Left kidney (tissue), 2 donors: ENCODE measurements around the gene ERFL. TPM values are rescaled to one million over a fixed set of nuclear protein-coding genes. Genes with fewer than 3 reads are reported as not detected.
"Not testable (repeated sequence)": the region's sequence is repeated elsewhere in the genome, so short reads cannot be mapped to it uniquely, and the experiment has no call there.

Source experiments
- DNase-seq: peaks from one replicate; pipeline ENCODE4 v3.0.0-alpha.2; 2013
- polyA plus RNA-seq: library from polyadenylated mRNA; unstranded; fragments of 120-200 nt; gene quantifications from one replicate; pipeline ENCODE4 v1.2.1, GENCODE V29; 2013; ENCODE audit not compliant: insufficient read length

The ERFL gene
- polyA plus RNA-seq, 1 donor: 0.15 TPM

DNA sequence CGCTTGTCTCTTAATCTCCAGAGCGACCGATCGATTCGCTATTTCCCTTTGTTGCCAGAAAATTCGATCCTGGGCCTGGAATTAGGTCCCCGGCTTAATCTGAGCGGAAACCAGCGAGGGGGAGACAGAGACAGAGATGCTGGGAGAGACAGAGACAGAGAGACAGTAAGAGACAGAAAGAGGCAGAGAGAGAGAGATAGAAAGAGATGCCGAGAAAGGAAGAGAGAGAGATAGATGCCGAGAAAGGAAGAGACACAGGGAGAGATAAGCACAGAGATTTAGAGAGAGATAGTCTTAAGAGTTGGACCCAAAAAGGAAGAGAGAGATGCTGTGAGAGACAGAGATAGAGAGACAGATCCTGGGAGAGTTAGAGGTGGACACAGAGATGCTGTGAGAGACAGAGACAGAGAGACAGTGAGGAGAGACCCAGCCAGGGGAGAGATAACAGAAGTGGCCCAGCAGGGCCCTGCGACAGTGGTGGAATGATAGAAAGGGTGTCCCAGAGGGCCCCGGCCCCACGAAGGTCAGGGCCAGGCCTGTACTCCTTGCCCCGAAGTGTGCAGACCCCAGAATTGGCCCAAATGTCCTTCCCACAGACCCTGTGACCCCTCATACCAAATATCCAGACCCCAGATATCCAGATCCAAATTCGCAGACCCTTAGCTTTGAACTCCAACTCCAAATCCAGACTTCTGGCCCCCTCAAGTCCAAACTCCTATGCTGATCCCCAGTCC, 1.3 kb downstream of the ERFL start:
- DNase-seq: no peak

DNA sequence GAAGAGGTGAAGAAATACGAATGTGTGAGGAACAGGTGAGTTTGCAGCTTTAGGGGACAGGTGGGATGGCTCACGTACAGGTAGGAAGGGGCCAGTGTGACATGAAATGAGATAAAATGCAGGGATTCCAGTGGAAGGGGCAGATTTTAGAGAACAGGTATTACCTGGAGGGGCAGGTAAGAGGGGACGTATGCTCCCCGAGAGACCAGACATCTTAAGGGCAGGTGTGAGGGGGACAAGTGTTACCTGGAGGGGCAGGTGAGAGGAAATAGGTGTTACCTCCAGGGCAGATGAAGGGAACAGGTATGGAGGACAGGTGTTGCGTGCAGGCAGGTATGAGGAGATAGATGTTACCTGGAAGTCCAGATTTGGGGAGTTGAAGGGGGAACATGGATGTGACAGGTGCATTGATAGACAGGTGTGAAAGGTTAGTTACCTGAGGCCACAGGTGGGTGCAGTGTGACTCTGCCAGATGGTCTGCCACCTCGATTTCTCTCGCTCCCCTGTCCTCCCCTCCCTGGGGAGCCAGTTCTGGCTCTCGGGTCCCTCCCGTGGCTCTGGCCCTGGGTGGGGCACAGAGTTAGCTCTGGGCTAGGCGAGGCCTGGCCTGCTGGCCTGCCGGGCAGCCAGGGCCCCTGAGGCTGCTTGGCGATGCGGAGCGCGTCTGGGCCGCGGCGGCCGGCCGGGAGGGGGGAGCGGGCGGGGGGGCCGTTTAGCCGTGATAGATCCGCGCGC, 2.1 kb downstream of the ERFL start:
- no peak for DNase-seq

DNA sequence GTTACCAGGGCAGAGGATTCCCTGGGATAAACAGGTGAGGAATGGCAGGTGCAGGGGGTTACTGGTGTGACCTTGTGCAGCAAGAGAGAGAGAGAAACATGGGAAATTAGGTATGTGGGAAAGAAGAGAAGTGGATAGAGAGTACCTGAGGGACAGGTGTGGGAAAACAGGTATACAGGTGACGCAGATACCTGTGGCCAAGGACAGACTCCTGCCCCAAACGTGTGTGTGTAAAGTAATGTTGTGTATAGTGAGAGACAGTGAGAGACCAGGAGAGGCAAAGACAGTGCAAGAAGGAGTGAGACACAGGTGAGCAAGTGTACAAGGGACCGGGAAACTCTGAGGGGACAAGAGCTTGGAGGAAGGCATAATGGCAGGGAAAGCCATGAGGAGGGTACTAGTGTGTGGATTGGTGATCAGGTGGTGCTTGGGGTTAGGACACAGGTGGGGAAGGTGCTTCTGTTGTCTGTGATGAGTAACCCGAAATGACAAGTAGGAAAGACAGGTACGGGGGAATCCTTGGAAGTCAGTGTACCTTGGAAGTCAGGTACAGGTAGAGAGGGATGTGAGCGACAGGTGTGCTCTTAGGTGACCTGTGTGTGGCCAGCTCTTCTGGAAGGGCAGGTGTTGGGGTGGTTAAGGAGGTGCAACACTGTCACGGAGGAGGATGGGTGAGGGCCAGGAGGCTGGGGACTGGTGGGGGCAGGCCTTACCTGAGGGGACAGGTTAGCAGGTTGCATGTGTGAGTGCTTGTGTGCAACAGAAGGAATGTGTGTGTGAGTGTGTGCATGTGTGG, 2.8 kb downstream of the ERFL start:
- DNase-seq: no peak

DNA sequence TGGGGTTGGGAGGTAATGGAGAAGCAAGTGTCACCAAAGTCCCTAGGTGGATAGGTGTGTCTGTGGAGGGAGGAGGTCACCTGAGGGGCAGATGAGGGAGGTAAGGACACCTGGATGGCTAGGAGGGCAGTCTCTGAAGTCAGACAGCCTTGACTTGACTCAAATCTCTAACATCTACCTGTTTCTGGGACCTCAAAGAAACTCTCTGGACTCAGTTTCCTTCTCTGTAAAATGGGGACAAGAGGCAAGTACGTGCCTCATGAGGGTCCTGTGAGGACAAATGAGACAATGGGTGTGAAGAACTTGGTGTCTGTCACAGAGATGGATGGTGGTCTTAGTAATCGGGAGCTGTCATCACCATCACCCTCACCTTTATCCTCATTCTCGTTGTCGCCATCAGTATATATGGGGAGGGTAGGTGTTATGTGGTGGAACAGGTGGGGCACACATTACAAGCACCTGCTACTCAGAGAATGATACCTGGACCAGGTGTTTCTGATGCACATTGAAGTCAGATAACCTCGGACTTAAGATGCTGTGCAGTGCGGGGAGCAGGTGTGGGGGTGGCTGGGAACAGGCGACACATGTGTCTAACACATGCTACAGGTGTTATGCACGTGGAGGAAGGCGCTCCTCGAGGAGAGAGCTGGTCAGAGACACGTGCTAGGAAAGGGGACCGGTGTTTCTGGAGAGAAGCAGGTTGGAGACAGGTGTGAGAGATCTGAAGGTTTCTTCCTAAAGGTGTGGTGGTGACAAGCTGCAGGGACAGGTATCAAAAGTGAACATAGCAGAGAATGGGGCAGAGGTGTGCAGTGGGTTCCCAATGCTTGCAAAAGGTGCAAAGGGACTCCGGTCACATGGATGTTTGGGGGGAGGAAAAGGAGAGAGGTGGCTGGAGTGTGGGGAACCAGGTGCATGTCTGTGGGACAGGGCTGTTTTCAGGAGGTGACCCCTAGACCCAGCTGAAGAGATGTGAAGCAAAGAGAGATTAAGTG, 3.8 kb downstream of the ERFL start:
- DNase-seq: no peak

DNA sequence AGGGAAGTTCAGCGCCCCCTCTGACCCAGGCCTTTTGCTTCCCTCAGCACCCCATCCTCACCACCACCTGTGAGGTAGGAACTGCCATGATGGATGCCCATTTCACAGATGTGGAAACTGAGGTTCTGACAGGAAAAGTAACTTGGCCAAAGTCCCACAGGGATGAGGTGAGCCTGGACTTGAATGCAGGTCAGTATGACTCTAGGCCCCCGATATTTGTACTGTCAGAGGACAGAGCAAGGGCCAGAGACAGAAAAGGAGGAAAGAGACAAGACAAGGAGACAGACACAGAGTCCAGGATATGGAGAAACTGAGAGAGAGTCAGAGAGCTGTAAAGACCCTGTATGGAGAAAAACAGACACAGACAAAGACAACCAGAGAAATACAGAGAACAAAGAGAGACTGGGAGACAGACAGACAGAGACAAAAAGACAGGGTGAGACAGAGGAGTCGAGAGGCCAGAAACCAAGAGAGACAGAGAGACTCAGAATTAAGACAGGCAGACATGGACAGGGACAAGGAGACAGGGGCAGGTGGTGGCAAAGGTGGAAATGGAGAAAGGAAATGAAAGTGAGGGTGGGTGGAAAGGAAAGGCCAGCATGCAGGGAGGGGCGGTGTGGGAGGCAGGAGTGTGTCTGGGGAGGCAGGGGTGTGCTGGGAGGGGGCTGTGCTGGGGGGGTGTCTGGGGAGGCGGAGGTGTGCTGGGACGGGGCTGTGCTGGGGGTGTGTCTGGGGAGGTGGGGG, 5.0 kb downstream of the ERFL start:
- DNase-seq: no peak

DNA sequence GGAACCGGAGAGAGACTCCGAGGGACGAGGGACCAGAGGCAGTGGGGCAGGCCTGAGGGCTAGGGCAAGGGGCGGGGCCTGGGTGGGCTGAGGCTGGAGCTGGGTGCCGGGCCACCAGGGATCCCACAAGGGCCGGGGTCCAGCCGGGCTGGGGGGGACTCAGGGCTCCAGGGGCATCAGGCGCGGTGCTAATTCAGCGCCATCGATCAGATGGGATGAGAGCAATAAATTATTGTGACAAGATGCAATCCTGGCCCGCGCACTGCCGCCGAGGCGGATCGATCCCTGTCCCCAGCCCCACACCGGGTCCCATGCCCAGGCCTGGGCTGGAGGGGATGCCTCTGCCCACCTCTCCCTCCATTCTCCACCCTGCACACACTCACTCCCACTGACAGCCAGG, 5.7 kb downstream of the ERFL start:
- DNase-seq: no peak

DNA sequence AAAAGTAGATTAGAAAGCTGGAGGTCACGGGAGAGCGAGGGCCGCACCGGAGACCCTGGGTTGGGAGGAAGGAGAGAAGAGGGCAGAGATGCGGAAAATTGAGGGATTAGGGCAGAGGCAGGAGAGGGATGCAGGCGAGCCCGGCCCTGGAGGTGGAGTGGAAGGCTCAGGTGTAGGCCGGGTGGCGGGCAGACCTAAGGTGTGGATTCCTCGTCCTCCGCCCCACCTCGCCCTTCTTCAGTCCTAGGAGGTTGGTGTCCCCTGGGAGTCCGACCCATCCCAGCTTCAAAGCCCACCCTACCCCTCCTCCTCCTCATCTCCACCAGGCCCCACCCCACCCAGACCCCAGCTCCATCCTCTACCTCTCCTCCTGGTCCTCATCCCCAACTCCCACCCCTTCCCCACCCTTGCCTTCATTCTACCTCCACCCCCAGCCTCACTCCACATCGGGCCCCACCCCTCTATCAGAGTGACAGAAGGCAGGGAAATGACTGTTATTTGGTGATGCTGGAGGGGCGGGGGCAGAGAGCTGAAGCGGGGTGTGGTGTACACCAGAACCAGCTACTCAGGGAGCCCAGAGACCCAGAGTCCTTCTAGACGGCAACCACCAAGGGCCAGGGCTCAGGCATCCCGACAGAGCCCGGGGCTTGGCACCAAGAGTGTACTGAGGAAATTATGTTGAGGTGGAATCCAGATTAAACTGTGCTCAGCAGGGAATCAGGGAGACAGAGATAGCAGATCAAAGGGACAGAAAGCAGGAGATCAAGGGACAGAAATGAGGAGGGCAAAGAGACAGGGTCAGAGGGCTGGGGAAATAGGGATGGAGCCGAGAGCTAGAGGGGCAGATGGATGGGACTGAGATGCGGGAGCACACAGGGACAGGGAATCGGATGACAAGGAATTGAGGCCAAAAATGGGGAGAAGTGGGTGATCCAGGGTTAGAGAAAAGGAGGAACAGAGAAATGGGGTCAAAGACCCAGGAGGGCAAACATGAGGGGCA, 6.4 kb downstream of the ERFL start:
- DNase-seq: no peak

DNA sequence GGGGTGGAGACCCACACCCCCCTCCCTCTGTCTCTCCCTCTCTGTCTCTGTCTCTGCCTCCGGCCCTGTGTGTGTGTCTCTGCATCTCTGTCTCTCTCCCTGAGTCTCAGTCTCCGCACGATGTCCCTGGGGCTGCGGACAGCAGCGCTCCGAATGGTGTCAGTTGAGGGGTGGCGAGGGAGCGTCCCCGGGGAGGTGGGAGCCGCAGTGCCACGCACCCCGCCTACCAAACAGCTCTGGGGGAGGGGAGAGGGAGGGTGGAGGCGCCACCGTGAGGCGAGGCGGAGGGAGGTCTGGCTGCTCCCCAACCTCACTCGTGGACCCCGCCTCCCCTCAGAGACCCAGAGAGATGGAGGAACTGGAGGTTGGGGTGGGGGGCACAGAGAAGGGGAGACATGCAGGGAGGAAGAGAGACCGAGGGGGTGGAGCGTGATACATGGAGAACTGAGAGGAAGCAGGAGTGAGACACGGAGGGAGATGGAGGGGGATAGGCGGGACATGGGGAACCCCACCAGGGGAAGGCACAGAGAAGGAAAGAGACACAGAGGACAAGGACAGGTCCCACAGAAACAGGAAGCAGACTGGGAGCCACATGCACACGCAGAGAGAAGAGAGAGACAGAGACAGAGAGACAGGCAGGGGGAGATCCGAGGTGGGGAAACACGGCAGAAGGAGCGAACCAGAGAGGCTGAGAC, 7.2 kb downstream of the ERFL start:
- DNase-seq: no peak

DNA sequence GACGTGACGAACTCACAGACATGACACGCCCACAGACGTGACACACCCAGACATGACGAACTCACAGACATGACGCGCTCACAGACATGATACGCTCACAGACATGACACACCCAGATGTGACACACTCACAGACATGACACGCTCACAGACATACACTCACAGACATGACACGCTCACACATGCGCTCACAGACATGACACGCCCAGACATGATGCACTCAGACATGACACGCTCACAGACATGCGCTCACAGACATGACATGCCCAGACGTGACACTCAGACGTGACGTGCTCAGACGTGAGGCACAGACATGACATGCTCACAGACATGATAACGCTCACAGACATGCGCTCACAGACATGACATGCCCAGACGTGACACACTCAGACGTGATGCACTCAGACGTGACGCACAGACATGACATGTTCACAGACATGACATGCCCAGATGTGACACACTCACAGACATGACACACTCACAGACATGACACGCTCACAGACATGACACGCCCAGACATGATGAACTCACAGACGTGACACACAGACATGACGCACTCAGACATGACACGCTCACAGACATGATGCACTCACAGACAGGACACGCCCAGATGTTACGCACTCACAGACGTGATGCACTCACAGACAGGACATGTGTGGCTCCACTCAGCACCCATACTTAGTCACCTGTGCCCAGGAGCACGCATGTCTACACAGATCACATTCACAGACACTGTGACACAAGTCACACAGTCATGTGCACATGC, 8.1 kb downstream of the ERFL start:
- no peak for DNase-seq

DNA sequence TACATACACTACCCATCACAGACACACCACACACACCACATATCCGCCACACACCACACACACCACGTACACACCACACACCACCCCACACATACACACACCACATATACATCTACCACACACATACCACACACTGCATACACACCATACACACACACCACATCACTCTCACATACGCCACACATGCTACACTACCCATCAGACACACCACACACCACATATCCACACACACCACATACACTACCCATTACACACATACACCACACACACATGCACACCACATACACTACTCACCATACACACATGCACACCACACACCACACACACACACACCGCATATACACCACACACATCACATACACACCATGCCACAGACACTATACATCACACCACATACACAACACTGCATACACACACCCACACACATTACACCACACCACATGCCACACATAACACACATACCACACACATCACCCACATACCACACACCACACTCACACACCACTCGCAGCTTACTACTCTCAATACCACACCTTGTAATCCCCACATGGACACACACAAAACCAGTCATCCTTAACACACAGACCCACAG, 9.5 kb downstream of the ERFL start:
- no peak for DNase-seq

DNA sequence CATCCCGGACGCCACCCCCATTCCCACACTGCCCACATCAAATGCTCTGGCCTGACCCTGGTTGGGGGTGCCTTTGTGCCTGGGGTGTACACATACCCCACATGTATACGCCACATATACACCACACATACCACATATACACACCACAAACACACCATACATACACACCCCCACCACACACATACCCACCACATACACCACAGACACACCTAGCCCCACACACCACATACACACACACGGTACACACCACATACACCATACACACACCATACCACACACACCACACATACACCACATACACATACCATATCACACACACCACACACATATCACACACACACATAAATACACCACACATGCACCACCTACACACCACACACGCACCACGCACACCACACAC, 10.2 kb downstream of the ERFL start:
- DNase-seq: no peak

DNA sequence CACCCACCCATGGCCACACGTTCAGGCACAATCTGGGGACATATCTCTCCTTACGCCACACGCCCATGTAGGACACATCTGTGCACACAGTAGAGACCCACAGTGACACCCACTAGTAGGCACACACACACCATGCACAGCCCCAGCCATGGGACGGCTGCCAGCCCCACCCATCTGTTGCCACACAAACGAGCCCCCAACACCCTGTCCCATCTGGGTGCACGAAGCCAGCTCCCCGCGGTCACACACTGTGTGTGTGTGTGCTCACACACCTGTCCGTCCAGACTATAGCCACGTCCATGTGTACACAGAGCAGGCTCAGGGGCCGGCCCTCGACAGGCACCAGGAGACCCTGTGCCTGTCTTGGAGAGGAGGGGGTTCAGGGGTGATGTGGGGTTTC, 10.6 kb downstream of the ERFL start:
- DNase-seq: no peak

DNA sequence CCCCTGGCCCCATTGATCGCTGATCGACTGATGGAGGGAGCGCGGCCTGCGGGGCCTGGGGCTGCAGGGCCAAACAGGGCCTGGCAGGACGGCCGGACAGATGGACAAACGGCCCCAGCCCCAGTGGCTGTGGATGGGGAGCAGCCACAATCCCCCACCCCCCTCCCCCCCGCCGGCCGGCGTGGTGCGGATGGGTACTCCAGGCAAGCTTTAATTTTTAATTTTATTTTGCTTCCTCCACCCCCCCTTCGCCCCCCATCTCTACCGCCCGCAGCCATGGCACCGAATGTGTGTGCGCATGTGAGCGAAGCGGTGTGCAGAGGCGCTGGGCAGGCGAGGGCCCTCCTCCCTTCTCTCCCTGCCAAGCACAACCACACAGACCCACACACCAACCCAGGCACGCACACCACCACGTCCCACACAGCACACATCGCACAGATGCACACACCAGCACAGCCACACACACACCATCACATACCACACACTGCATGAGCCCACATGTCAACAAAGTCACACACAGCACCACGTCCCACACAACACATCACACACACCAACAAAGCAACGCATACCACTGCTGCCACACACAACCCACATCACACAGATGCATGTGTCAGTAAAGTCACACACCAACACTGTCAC, 12.4 kb downstream of the ERFL start:
- DNase-seq: no peak

DNA sequence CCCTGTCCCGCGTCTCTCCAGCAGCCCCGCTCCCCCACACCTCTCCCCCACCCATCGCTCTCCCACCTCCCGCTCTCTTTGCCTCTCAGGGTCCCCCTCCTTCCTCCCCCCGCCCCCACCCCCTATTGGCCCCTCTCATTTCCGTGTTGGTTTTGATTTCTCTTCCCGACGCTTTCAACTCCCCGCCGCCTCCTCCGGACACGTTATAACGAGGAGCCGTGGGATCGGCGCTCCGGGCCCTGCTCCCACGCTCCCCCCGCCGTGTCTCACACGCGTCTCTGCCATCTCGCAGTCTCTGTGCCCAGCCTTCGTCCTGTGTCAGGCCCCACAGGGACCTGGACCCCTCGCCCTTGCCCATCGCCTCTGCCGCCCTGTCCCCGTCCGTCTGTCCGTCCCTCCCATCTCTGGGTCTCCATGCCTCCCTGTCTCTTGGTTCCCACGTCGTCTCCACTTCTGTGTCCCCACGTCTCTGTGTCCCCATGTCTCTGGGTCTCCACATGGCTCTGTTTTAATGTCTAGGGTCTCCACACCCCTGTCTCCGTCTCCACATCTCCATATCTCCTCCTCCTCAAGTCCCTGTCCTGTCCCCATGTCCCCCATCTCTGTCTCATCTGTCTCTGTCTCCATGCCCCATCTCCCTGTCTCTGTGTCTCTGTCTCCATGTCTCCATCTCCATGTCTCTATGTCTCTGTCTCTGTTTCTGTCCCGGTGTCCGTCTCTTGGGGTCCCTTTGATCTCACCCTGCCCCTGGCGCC, 13.1 kb downstream of the ERFL start:
- no peak for DNase-seq

DNA sequence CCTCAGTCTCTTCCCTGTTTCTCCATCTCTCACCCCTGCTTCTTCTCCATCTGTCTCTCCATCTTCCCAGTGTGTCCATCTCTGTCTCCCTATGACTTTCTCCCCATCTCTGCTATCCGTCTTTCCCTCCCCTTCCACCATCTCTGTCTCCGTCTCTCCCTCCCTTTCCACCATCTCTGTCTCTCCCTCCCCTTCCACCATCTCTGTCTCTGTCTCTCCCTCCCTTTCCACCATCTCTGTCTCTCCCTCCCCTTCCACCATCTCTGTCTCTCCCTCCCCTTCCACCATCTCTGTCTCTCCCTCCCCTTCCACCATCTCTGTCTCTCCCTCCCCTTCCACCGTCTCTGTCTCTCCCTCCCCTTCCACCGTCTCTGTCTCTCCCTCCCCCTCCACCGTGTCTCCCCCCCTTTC, 13.8 kb downstream of the ERFL start:
- DNase-seq: not testable (repeated sequence)
